GM12874 (cell line): ENCODE data around the gene GLRB.

Source experiments
- CTCF ChIP-seq: IDR thresholded peaks from 2 replicates; pipeline ENCODE4 v1.5.1; 2011; ENCODE audit warnings: low read depth, mild to moderate bottlenecking, control low read depth, low read length, moderate library complexity; ENCODE audit not compliant: insufficient read depth

The GLRB gene

DNA sequence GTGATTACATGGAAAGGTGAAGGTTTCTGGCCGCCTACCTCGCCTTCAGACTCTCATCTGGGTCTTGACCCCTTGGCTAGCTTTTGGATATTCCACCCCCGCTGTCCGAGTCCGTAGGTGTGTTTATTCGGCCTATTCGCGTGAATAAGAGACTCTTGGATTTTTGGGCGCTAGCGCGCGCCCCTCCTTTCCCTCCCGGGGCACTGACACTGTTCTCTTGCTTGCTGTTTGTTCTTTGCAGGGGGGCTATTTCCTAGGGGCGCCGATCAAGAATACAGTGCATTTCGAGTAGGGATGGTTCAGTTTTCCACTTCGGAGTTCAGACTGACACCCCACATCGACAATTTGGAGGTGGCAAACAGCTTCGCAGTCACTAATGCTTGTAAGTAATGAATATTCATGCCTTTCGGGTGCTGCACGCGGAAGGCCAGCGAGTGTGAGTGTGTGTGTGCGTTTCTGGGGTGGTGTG, 145.5 kb downstream of the GLRB start:
- TF ChIP-seq CTCF, result no peak
